RWPE2 (cell line): ENCODE results near the gene SDC3.

ENCODE experiments used
- ATAC-seq: fragments of 200-7000 bp; cut with Tn5 transposase; 3 replicates; pipeline ENCODE4 v1.9.1; 2021; ENCODE audit warnings: low read depth
- DNase-seq: peaks from one replicate; pipeline ENCODE4 v3.0.0-alpha.2; 2020; ENCODE audit warnings: low spot score
- H3K27ac ChIP-seq: fragments of 450-650 bp; 2 replicates; pipeline ENCODE4 v1.5.1; 2017; ENCODE audit warnings: mild to moderate bottlenecking; ENCODE audit not compliant: poor library complexity, severe bottlenecking
- H3K27me3 ChIP-seq: fragments of 250-450 bp; sonication (Bioruptor Pico); 2 replicates; pipeline ENCODE4 v1.5.1; 2021; ENCODE audit warnings: mild to moderate bottlenecking, moderate library complexity; ENCODE audit not compliant: insufficient read depth, poor library complexity, severe bottlenecking
- H3K36me3 ChIP-seq: fragments of 250-450 bp; sonication (Bioruptor Pico); 2 replicates; pipeline ENCODE4 v1.5.1; 2020; ENCODE audit warnings: low read depth, mild to moderate bottlenecking, moderate library complexity
- H3K4me1 ChIP-seq: fragments of 250-450 bp; sonication (Bioruptor Pico); 2 replicates; pipeline ENCODE4 v1.5.1; 2021; ENCODE audit warnings: mild to moderate bottlenecking, moderate library complexity; ENCODE audit not compliant: insufficient read depth, poor library complexity, severe bottlenecking
- H3K4me3 ChIP-seq: fragments of 250-450 bp; sonication (Bioruptor Pico); 2 replicates; pipeline ENCODE4 v1.5.1; 2021; ENCODE audit warnings: mild to moderate bottlenecking, moderate library complexity; ENCODE audit not compliant: severe bottlenecking
- H3K9me3 ChIP-seq: fragments of 250-450 bp; sonication (Bioruptor Pico); 2 replicates; pipeline ENCODE4 v1.5.1; 2021; ENCODE audit warnings: mild to moderate bottlenecking, moderate library complexity; ENCODE audit not compliant: severe bottlenecking
- TF ChIP-seq, protein P1 (sequence below): fragments of 450-650 bp; IDR thresholded peaks from one replicate; pipeline ENCODE4 v1.5.1; 2017; ENCODE audit warnings: mild to moderate bottlenecking, moderate library complexity; ENCODE audit not compliant: poor library complexity, severe bottlenecking

SDC3 gene

GRCh38 chr1:30880678-30881318 lies 27.8 kb downstream of the SDC3 start:
- peaks cover 5% of the 10 kb centered on the region; the same call in 1 of the 2 replicates for H3K36me3 ChIP-seq
- H3K4me1 ChIP-seq, result peaks cover 25% of the 10 kb centered on the region
- DNase-seq (no peak), ATAC-seq (no peak)
- no peak overlapping the region for H3K27ac ChIP-seq
- no peaks in the 10 kb centered on the region for H3K27me3 ChIP-seq
- TF ChIP-seq, protein P1, sequence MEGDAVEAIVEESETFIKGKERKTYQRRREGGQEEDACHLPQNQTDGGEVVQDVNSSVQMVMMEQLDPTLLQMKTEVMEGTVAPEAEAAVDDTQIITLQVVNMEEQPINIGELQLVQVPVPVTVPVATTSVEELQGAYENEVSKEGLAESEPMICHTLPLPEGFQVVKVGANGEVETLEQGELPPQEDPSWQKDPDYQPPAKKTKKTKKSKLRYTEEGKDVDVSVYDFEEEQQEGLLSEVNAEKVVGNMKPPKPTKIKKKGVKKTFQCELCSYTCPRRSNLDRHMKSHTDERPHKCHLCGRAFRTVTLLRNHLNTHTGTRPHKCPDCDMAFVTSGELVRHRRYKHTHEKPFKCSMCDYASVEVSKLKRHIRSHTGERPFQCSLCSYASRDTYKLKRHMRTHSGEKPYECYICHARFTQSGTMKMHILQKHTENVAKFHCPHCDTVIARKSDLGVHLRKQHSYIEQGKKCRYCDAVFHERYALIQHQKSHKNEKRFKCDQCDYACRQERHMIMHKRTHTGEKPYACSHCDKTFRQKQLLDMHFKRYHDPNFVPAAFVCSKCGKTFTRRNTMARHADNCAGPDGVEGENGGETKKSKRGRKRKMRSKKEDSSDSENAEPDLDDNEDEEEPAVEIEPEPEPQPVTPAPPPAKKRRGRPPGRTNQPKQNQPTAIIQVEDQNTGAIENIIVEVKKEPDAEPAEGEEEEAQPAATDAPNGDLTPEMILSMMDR, result no peak
- H3K4me3 ChIP-seq, result no peak overlapping the region
- no peaks in the 10 kb centered on the region for H3K9me3 ChIP-seq

DNA sequence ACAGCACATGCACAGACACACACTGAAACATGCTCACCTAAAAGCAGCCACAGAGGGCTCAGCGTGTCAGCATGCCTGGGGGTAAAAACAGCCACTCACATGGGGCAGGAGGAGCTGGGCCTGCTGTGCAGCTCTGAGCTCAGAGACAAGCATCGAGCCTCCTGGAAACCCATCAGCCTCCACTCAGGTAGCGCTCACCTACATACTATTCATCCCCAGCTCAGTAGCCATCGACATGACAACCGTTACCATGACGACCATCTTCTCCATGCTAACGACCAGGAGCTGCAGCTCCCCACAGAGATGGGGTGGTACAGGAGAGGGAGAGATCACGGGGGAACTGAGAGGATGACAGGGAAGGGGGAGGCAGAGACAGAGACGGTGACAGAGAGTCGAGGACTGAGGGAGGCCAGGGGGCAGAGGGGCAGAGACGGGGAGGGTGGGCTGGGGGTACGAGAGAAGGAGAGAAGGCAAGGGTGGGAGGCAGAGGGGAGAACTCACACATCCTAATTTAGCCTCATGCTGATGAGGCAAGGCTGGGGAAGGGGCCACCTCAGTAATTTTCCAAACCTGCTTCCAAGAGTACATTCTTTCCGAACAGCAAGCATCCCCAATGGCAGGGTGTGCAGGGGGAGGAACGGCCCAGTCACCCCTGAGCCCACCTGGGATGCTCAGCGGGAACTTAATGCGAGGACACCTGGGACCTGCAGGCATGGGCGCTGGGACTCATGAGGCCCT lies 28.4 kb downstream of the SDC3 start:
- no peak overlapping the region for H3K4me3 ChIP-seq
- ATAC-seq (peak; percentile 29; the same call in 2 of the 3 replicates), DNase-seq (no peak)
- peaks cover 25% of the 10 kb centered on the region for H3K4me1 ChIP-seq
- H3K36me3 ChIP-seq, result peaks cover 5% of the 10 kb centered on the region; the same call in 1 of the 2 replicates
- peak overlapping the region; percentile 30 for H3K27ac ChIP-seq
- H3K9me3 ChIP-seq, result no peaks in the 10 kb centered on the region
- no peaks in the 10 kb centered on the region for H3K27me3 ChIP-seq
- TF ChIP-seq, protein P1, result no peak

DNA sequence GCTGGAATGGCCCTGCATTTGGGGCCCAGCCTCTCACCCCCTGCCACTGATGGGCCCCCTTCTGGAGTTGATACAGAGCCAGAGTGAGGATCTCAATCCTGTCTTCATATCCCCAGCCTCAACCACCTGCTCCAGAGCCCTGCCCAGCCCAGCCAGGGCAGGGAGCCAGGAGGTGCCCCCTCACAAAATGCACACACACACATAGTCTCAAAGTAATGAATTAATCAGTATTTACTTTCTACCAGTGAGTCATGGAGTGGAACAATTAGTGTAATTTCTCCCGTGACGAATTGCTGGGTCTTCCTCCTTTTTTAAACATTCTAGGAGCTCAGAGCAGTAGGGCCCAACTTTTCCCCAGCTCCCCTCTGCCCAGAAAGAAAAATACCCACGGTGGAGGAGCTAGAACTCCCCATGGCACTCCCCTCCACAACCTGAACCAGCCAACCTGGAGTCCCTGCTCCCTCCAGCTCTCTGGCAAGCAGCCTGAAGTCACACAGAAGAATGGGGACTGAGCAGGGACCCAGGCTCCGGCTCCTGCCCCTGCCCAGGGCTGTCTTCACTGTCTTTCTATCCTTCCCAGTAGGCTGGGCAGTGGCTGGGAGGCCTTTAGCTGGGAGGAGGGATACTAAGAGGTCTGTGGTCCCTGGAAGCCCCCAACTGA lies 29.3 kb downstream of the SDC3 start:
- TF ChIP-seq, protein P1, result no peak
- peaks cover 25% of the 10 kb centered on the region for H3K4me1 ChIP-seq
- ATAC-seq, result peak; percentile 70

DNA sequence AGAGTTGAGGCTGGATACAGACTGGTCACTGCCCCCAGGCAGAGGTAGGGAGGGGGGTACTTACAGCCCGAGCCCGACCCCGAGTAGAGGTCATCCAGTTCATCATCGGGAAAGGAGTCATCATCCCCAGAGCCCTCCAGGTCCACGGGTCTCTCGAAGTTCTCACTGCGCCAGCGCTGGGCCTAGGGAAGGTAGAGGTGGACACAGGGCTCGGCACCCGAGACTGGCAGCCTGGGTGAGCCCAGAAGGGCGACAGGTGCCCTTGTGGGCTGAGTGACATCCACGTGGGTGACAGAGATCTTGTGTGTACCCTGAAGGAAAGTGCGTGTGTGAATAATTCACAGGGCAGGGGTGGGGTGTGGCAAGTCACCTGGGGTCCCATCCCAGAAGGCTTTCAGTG lies 30.0 kb downstream of the SDC3 start:
- DNase-seq, result no peak
- TF ChIP-seq, protein P1, result no peak
- no peak overlapping the region for H3K27ac ChIP-seq
- H3K9me3 ChIP-seq, result no peaks in the 10 kb centered on the region
- no peak overlapping the region for H3K4me3 ChIP-seq
- H3K27me3 ChIP-seq, result no peaks in the 10 kb centered on the region
- ATAC-seq, result no peak
- H3K36me3 ChIP-seq, result peaks cover 5% of the 10 kb centered on the region; the same call in 1 of the 2 replicates
- peaks cover 25% of the 10 kb centered on the region for H3K4me1 ChIP-seq

More for the DNA sequence above, 29.3 kb downstream of the SDC3 start:
- H3K27ac ChIP-seq, result peak overlapping the region; percentile 30
- no peak overlapping the region for H3K4me3 ChIP-seq
- H3K36me3 ChIP-seq, result peaks cover 5% of the 10 kb centered on the region; the same call in 1 of the 2 replicates
- no peak for DNase-seq
- no peaks in the 10 kb centered on the region for H3K9me3 ChIP-seq
- no peaks in the 10 kb centered on the region for H3K27me3 ChIP-seq
